IMR-90 (cell line): Measurements from ENCODE around the gene POR.

Source experiments
- BHLHE40 ChIP-seq: fragments of 150-350 bp; IDR thresholded peaks from 2 replicates; pipeline ENCODE4 v1.6.1; 2016; ENCODE audit warnings: mild to moderate bottlenecking, low read depth, low read length
- CEBPB ChIP-seq: IDR thresholded peaks from 2 replicates; pipeline ENCODE4 v1.6.1; 2012; ENCODE audit warnings: low read depth, low read length, improper control_type of control experiment
- ELK1 ChIP-seq: fragments of 150-350 bp; IDR thresholded peaks from 2 replicates; pipeline ENCODE4 v1.6.1; 2016; ENCODE audit warnings: low read depth, mild to moderate bottlenecking, low read length, moderate library complexity, borderline replicate concordance
- MAFK ChIP-seq: IDR thresholded peaks from 2 replicates; pipeline ENCODE4 v1.6.1; 2012; ENCODE audit warnings: low read depth, low read length, improper control_type of control experiment
- MAZ ChIP-seq: IDR thresholded peaks from 2 replicates; pipeline ENCODE4 v1.6.1; 2012; ENCODE audit warnings: low read depth, mild to moderate bottlenecking, low read length, improper control_type of control experiment, moderate library complexity, borderline replicate concordance
- MXI1 ChIP-seq: IDR thresholded peaks from 2 replicates; pipeline ENCODE4 v1.6.1; 2012; ENCODE audit warnings: low read depth, mild to moderate bottlenecking, low read length, moderate library complexity, borderline replicate concordance
- POLR2A ChIP-seq: IDR thresholded peaks from 2 replicates; pipeline ENCODE4 v1.6.1; 2012; ENCODE audit warnings: mild to moderate bottlenecking, low read depth, low read length
- RAD21 ChIP-seq: IDR thresholded peaks from 2 replicates; pipeline ENCODE4 v1.6.1; 2012; ENCODE audit warnings: low read length, improper control_type of control experiment
- RCOR1 ChIP-seq: IDR thresholded peaks from 2 replicates; pipeline ENCODE4 v1.6.1; 2012; ENCODE audit warnings: mild to moderate bottlenecking, low read length, improper control_type of control experiment; ENCODE audit not compliant: insufficient replicate concordance
- RFX5 ChIP-seq: IDR thresholded peaks from 2 replicates; pipeline ENCODE4 v1.8.0; 2012; ENCODE audit warnings: low read depth, mild to moderate bottlenecking, low read length, moderate library complexity
- SMC3 ChIP-seq: fragments of 150-350 bp; IDR thresholded peaks from 2 replicates; pipeline ENCODE4 v1.6.1; 2016; ENCODE audit warnings: low read depth, mild to moderate bottlenecking, antibody characterized with exemption, low read length, moderate library complexity
- TF ChIP-seq, protein P1 (sequence below): conservative IDR thresholded peaks from 2 replicates; pipeline ENCODE4 v1.5.1; 2012; ENCODE audit warnings: mild to moderate bottlenecking, low read depth, low read length, improper control_type of control experiment
- TF ChIP-seq, protein P2 (sequence below): fragments of 150-350 bp; IDR thresholded peaks from 2 replicates; pipeline ENCODE4 v1.6.1; 2017; ENCODE audit warnings: mild to moderate bottlenecking, antibody characterized with exemption, low read length, low read depth

- no peak for TF ChIP-seq MAZ
- no peak for TF ChIP-seq ELK1
- TF ChIP-seq, protein P1, sequence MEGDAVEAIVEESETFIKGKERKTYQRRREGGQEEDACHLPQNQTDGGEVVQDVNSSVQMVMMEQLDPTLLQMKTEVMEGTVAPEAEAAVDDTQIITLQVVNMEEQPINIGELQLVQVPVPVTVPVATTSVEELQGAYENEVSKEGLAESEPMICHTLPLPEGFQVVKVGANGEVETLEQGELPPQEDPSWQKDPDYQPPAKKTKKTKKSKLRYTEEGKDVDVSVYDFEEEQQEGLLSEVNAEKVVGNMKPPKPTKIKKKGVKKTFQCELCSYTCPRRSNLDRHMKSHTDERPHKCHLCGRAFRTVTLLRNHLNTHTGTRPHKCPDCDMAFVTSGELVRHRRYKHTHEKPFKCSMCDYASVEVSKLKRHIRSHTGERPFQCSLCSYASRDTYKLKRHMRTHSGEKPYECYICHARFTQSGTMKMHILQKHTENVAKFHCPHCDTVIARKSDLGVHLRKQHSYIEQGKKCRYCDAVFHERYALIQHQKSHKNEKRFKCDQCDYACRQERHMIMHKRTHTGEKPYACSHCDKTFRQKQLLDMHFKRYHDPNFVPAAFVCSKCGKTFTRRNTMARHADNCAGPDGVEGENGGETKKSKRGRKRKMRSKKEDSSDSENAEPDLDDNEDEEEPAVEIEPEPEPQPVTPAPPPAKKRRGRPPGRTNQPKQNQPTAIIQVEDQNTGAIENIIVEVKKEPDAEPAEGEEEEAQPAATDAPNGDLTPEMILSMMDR = no peak
- no peak for TF ChIP-seq POLR2A
- no peak for TF ChIP-seq SMC3
- TF ChIP-seq CEBPB = peak; percentile 78
- TF ChIP-seq MAFK = no peak
- no peak for TF ChIP-seq RAD21
- TF ChIP-seq BHLHE40 = no peak
- no peak for TF ChIP-seq MXI1
- TF ChIP-seq, protein P2, sequence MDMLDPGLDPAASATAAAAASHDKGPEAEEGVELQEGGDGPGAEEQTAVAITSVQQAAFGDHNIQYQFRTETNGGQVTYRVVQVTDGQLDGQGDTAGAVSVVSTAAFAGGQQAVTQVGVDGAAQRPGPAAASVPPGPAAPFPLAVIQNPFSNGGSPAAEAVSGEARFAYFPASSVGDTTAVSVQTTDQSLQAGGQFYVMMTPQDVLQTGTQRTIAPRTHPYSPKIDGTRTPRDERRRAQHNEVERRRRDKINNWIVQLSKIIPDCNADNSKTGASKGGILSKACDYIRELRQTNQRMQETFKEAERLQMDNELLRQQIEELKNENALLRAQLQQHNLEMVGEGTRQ = no peak
- TF ChIP-seq RFX5 = no peak
- no peak for TF ChIP-seq RCOR1
Measured at GRCh38 chr7:75892634-75893272, 22.2 kb upstream of the POR start.
